MM.1S (cell line): ENCODE data around the gene C1QTNF6.

Experiments used
- DNase-seq: peaks from one replicate; pipeline ENCODE4 v3.0.0-alpha.2; 2015
- H2AFZ ChIP-seq: fragments of 300-600 bp; sonication (generic); 2 replicates; pipeline ENCODE4 v1.6.0; 2016; ENCODE audit warnings: antibody characterized with exemption, low read length
- H3F3A ChIP-seq: fragments of 300-600 bp; sonication (generic); 2 replicates; pipeline ENCODE4 v1.6.1; 2016; ENCODE audit warnings: mild to moderate bottlenecking, antibody characterized with exemption, low read length, moderate library complexity, mixed read lengths; ENCODE audit not compliant: insufficient read depth
- H3K27ac ChIP-seq: fragments of 300-600 bp; sonication (generic); 2 replicates; pipeline ENCODE4 v1.5.1; 2016; ENCODE audit warnings: mild to moderate bottlenecking, low read length
- H3K27me3 ChIP-seq: fragments of 300-600 bp; sonication (generic); replicated peaks from 2 replicates; pipeline ENCODE4 v1.6.0; 2016; ENCODE audit warnings: low read length; ENCODE audit not compliant: insufficient read depth
- H3K36me3 ChIP-seq: fragments of 300-600 bp; sonication (generic); replicated peaks from 2 replicates; pipeline ENCODE4 v1.6.1; 2016; ENCODE audit warnings: mild to moderate bottlenecking, low read length, mixed read lengths; ENCODE audit not compliant: insufficient read depth
- H3K4me1 ChIP-seq: fragments of 300-600 bp; sonication (generic); 2 replicates; pipeline ENCODE4 v1.6.1; 2016; ENCODE audit warnings: low read length, mixed read lengths
- H3K4me2 ChIP-seq: fragments of 300-600 bp; sonication (generic); 2 replicates; pipeline ENCODE4 v1.6.0; 2016; ENCODE audit warnings: low read depth, low read length
- H3K4me3 ChIP-seq: fragments of 300-600 bp; sonication (generic); 2 replicates; pipeline ENCODE4 v1.5.1; 2016; ENCODE audit warnings: low read length, mixed read lengths
- H3K79me2 ChIP-seq: fragments of 300-600 bp; sonication (generic); 2 replicates; pipeline ENCODE4 v1.6.1; 2016; ENCODE audit warnings: mixed run types, low read length, mixed read lengths
- H3K9ac ChIP-seq: fragments of 300-600 bp; sonication (generic); 2 replicates; pipeline ENCODE4 v1.6.1; 2016; ENCODE audit warnings: low read length, mixed read lengths
- H3K9me2 ChIP-seq: fragments of 300-600 bp; sonication (generic); replicated peaks from 2 replicates; pipeline ENCODE4 v1.6.1; 2016; ENCODE audit warnings: mild to moderate bottlenecking, low read length, mixed read lengths; ENCODE audit not compliant: insufficient read depth
- H3K9me3 ChIP-seq: fragments of 300-600 bp; sonication (generic); replicated peaks from 2 replicates; pipeline ENCODE4 v1.6.1; 2016; ENCODE audit warnings: mild to moderate bottlenecking, low read length, mixed read lengths; ENCODE audit not compliant: insufficient read depth
- H4K20me1 ChIP-seq: fragments of 300-600 bp; sonication (generic); 2 replicates; pipeline ENCODE4 v1.6.1; 2016; ENCODE audit warnings: mild to moderate bottlenecking, low read length, moderate library complexity, mixed read lengths; ENCODE audit not compliant: insufficient read depth
- EZH2 ChIP-seq: fragments of 300-600 bp; sonication (generic); optimal IDR thresholded peaks from 2 replicates; pipeline ENCODE3; 2017; ENCODE audit warnings: low read depth, mild to moderate bottlenecking, antibody characterized with exemption, low read length, mixed read lengths
- EZH2phosphoT487 ChIP-seq: fragments of 300-600 bp; sonication (generic); IDR thresholded peaks from 2 replicates; pipeline ENCODE4 v1.6.1; 2018; ENCODE audit warnings: antibody characterized with exemption, low read length
- TF ChIP-seq, protein P1 (sequence below): fragments of 300-600 bp; sonication (generic); IDR thresholded peaks from 2 replicates; pipeline ENCODE4 v1.5.1; 2016; ENCODE audit warnings: antibody characterized with exemption, low read length, mixed read lengths

The C1QTNF6 gene

DNA sequence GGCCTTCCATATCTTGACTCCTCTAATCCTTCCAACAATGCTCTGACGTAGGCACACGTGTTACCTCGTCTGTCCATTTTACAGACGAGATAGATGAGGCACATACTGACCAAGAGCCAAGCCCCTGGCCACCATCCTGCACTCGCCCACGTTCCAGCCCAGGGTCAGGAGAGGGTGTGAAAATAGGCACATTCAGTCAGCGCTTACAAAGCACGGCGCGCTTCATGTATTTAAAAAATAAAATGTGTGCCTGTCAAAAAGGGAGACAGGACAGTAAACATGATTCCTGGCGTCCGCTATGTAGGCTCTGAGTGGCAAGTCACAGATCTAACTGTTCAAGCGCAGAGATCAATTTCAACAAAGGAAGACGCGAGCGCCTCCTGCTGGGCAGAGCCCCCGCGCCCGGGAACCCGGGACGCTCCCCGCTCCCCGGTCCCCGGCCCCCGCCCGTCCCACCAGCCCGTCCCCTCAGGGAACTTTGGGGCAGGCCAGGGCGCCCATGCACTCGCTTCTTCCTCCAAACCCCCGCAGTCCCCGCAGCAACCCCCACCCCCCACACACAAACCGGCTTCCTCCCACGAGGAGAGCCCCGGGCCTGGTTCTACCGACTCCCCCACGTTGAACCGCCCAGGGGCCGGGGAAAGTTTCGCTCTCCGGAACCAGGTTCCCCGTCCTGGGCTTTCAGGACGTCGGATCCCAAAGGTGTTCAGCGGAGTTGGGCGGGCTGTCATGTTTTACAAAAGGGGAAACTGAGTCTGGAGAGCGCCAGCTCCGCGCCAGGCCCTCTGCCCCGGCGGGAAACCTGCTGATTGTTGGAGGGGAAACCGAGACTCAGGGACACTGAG lies 10.4 kb upstream of the C1QTNF6 start:
- Histone ChIP-seq H3K4me2 (peak overlapping the region; percentile 90), H3F3A (peaks cover 22% of the 10 kb centered on the region), H3K9me2 (no peaks in the 10 kb centered on the region), H3K79me2 (peaks cover 7% of the 10 kb centered on the region), H3K9ac (peak overlapping the region; percentile 83), H3K4me1 (peaks cover 26% of the 10 kb centered on the region), H3K27ac (peak overlapping the region; percentile 72; the same call in 1 of the 2 replicates), H3K36me3 (no peaks in the 10 kb centered on the region), H3K4me3 (peak overlapping the region; percentile 82), H2AFZ (peak overlapping the region; percentile 72), H4K20me1 (no peaks in the 10 kb centered on the region), H3K27me3 (no peaks in the 10 kb centered on the region), H3K9me3 (no peaks in the 10 kb centered on the region)
- TF ChIP-seq EZH2 (no peak), EZH2phosphoT487 (no peak)
- TF ChIP-seq, protein P1, sequence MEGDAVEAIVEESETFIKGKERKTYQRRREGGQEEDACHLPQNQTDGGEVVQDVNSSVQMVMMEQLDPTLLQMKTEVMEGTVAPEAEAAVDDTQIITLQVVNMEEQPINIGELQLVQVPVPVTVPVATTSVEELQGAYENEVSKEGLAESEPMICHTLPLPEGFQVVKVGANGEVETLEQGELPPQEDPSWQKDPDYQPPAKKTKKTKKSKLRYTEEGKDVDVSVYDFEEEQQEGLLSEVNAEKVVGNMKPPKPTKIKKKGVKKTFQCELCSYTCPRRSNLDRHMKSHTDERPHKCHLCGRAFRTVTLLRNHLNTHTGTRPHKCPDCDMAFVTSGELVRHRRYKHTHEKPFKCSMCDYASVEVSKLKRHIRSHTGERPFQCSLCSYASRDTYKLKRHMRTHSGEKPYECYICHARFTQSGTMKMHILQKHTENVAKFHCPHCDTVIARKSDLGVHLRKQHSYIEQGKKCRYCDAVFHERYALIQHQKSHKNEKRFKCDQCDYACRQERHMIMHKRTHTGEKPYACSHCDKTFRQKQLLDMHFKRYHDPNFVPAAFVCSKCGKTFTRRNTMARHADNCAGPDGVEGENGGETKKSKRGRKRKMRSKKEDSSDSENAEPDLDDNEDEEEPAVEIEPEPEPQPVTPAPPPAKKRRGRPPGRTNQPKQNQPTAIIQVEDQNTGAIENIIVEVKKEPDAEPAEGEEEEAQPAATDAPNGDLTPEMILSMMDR = peak; percentile 67
- peak; percentile 81 for DNase-seq

GRCh38 chr22:37197451-37198257 lies 9.6 kb upstream of the C1QTNF6 start:
- peak overlapping the region; percentile 83; the same call in 1 of the 2 replicates for H3K9ac ChIP-seq
- H3F3A ChIP-seq = peaks cover 30% of the 10 kb centered on the region
- peaks cover 34% of the 10 kb centered on the region for H3K4me1 ChIP-seq
- H3K4me3 ChIP-seq = peak overlapping the region; percentile 82
- no peaks in the 10 kb centered on the region for H3K9me2 ChIP-seq
- no peaks in the 10 kb centered on the region for H3K27me3 ChIP-seq
- H3K79me2 ChIP-seq = peaks cover 7% of the 10 kb centered on the region
- peak overlapping the region; percentile 90 for H3K4me2 ChIP-seq
- no peaks in the 10 kb centered on the region for H3K9me3 ChIP-seq
- H3K27ac ChIP-seq = no peak overlapping the region
- H2AFZ ChIP-seq = no peak overlapping the region
- no peak for DNase-seq
- TF ChIP-seq, protein P1 = no peak
- TF ChIP-seq EZH2 (no peak), EZH2phosphoT487 (no peak)
- no peaks in the 10 kb centered on the region for H3K36me3 ChIP-seq
- H4K20me1 ChIP-seq = no peaks in the 10 kb centered on the region

DNA sequence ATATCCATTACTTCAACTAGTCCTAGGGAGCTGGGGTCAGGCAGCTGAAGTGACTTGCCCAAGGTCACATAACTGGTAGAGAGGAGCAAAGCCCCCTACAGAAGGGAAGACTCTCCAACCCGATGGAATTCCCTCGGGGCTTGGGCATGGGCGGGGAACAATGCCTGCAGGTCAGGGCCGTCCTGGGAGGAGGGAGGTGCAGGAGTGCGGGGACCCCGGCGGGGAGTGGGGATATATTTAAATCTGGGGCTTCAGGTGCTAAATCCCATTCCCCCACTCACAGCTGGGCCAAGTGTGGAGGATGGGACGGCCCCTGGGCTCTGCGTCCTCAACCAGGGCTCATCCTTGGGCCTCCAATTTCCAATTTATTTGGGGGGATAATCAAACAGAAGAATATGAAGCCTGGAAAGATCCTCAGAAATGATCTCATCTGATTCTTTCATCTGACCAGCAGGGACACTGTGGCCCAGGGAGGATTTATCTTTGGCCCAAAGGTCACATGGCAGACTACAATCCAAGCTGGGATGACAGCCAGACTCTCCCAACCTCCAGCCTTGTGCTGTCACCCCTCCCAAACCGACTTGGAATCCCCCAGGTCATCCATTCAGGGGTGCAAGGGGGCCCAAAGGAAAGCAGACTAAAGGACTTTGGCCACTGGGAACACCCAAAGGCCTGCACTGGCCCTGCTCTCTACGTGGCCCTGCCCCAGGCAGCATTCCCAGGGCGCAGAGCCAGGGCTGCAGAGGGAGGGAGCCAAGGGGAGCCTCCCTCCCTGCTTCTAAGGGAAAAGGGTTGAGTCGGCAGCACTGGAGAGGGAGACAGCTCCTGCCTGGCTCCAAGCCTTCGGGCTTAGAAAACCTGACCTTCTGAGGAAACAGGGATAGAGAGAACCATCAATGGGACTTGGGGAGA lies 8.7 kb upstream of the C1QTNF6 start:
- H3K27me3 ChIP-seq = no peaks in the 10 kb centered on the region
- H3K79me2 ChIP-seq = peaks cover 7% of the 10 kb centered on the region
- no peaks in the 10 kb centered on the region for H3K9me2 ChIP-seq
- H3K4me2 ChIP-seq = no peak overlapping the region
- no peaks in the 10 kb centered on the region for H3K9me3 ChIP-seq
- H3F3A ChIP-seq = peaks cover 30% of the 10 kb centered on the region
- H3K9ac ChIP-seq = no peak overlapping the region
- DNase-seq = no peak
- H3K4me1 ChIP-seq = peaks cover 34% of the 10 kb centered on the region
- H4K20me1 ChIP-seq = no peaks in the 10 kb centered on the region
- H2AFZ ChIP-seq = no peak overlapping the region
- no peaks in the 10 kb centered on the region for H3K36me3 ChIP-seq
- H3K27ac ChIP-seq = no peak overlapping the region
- TF ChIP-seq EZH2phosphoT487 (no peak), EZH2 (no peak)
- TF ChIP-seq, protein P1 = no peak
- H3K4me3 ChIP-seq = no peak overlapping the region
